ENCODE data around the gene OTUB2.

DNA sequence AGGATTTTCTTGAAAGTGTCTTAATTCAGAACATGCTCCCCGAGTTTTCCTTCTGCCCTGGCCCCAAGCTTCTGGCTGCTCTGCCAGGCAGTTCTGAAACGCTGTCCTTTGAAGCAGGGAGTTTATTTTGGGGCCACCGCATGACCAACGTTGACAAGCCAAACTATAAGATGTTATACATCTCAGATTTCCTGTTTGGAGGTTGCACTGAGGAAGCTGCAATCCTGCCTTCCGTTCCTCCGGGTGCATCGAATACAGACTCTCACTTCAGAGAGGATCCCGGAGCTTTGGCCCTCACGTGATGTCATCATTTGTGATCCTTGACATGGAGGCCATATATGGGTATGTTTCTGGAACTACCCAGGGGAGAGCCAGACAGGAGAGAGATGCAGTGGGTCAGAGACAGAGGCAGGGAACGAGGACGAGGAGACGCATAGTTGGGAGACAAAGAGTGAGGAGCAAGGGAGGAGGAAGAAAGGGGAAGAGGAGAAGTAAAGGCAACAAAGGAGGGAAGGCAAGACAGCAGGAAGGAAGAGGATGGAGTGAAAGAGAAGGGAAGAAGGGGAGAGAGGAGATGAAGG lies 49.6 kb upstream of the OTUB2 start, which contains the start of gene ASB2:
- no peak for TF ChIP-seq CTCF (conservative IDR thresholded peaks at IDR 0.05; ENCODE audit: low read depth, low read length)
- TF ChIP-seq EZH2 (IDR thresholded peaks at IDR 0.05; ENCODE audit: borderline replicate concordance, low read depth, low read length, poor library complexity, severe bottlenecking): no peak

Data from A673 (cell line).